ENCODE data around the gene SUSD1. TPM values are rescaled to one million over a fixed set of nuclear protein-coding genes. Genes with fewer than 3 reads are reported as not detected.

The SUSD1 gene
- total and polyA plus RNA-seq, 5 donors = 4.5 to 13.3 (median 8.7) TPM

- H3K27ac ChIP-seq (ENCODE audit: low read length) = no peak overlapping the region
- no peak for DNase-seq
- peaks cover 4% of the 10 kb centered on the region for H3K4me1 ChIP-seq (ENCODE audit: control insufficient read depth, insufficient read depth, low read length)
- H3K4me3 ChIP-seq (ENCODE audit: low read length) = no peak overlapping the region
- ATAC-seq = no peak
- H3K9me3 ChIP-seq (ENCODE audit: control insufficient read depth, low read length) = no peaks in the 10 kb centered on the region
- intact Hi-C loops (cut with DNase I) = no loop called here
- WGBS = 92% methylated on average over 18 of the region's 18 CpGs
- no peaks in the 10 kb centered on the region for H3K27me3 ChIP-seq (ENCODE audit: control insufficient read depth, insufficient read depth)
Observed at GRCh38 chr9:112173489-112174221, 1.4 kb downstream of the SUSD1 start.

GRCh38 chr9:112170968-112171367, 4.1 kb downstream of the SUSD1 start:
- Histone ChIP-seq H3K4me3 (ENCODE audit: low read length) (no peak overlapping the region), H3K27ac (ENCODE audit: low read length) (no peak overlapping the region), H3K27me3 (ENCODE audit: control insufficient read depth, insufficient read depth) (no peaks in the 10 kb centered on the region), H3K9me3 (ENCODE audit: control insufficient read depth, low read length) (no peaks in the 10 kb centered on the region), H3K4me1 (ENCODE audit: control insufficient read depth, insufficient read depth, low read length) (peaks cover 4% of the 10 kb centered on the region)
- intact Hi-C loops (cut with DNase I) = no loop called here
- no peak for DNase-seq
- WGBS = 84% methylated on average over 5 of the region's 5 CpGs
- ATAC-seq = no peak

DNA sequence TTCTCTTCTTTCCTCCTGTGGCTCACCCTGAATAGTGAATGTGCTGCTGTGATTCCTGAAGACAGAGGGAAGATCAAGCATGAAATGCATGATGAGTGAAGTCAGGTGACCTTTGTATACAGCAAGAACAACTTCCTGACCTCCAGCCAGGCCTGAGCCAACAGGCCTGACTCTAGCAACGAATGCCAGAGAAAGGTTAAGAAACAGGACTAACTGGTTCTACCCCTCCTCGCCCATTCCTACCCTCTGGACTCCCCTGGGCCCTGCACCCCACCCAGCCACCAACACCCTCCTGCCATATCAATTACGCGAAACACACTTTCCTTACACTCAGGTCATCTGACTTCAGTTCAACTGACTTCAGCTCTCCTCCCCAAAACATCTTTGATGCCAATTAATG, 4.9 kb downstream of the SUSD1 start:
- H3K9me3 ChIP-seq (ENCODE audit: control insufficient read depth, low read length) = no peaks in the 10 kb centered on the region
- no peak for ATAC-seq
- H3K4me3 ChIP-seq (ENCODE audit: low read length) = no peak overlapping the region
- no peak overlapping the region for H3K27ac ChIP-seq (ENCODE audit: low read length)
- intact Hi-C loops (cut with DNase I) = no loop called here
- H3K4me1 ChIP-seq (ENCODE audit: control insufficient read depth, insufficient read depth, low read length) = no peaks in the 10 kb centered on the region
- 75% methylated on average over 4 of the region's 4 CpGs for WGBS
- no peak for DNase-seq
- no peaks in the 10 kb centered on the region for H3K27me3 ChIP-seq (ENCODE audit: control insufficient read depth, insufficient read depth)

DNA sequence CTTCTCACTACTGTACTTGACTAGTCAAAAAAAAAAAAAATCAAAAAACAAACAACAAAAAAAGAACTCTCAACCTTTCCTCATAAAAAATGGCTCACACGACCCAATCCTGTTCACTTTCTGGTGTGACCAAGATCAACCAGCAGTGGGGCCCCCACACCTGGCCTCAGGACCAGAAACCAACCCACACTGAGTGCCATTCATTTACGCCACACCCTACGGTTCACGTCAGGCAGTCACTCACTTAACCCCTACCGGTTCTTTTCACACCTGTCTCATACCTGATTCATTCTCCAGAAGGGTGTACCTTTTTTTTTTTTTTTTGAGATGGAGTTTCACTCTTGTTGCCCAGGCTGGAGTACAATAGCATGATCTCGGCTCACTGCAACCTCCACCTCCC, 5.7 kb downstream of the SUSD1 start:
- intact Hi-C loops (cut with DNase I) = no loop called here
- DNase-seq = no peak
- no peaks in the 10 kb centered on the region for H3K9me3 ChIP-seq (ENCODE audit: control insufficient read depth, low read length)
- no peaks in the 10 kb centered on the region for H3K27me3 ChIP-seq (ENCODE audit: control insufficient read depth, insufficient read depth)
- ATAC-seq = no peak
- H3K27ac ChIP-seq (ENCODE audit: low read length) = no peak overlapping the region
- no peaks in the 10 kb centered on the region for H3K4me1 ChIP-seq (ENCODE audit: control insufficient read depth, insufficient read depth, low read length)
- 86% methylated on average over 6 of the region's 6 CpGs for WGBS
- H3K4me3 ChIP-seq (ENCODE audit: low read length) = no peak overlapping the region

- H3K27ac ChIP-seq (ENCODE audit: low read length) = no peak overlapping the region
- DNase-seq (no peak), ATAC-seq (no peak)
- no peaks in the 10 kb centered on the region for H3K9me3 ChIP-seq (ENCODE audit: control insufficient read depth, low read length)
- H3K4me1 ChIP-seq (ENCODE audit: control insufficient read depth, insufficient read depth, low read length) = no peaks in the 10 kb centered on the region
- intact Hi-C loops (cut with DNase I) = no loop called here
- no peak overlapping the region for H3K4me3 ChIP-seq (ENCODE audit: low read length)
- no peaks in the 10 kb centered on the region for H3K27me3 ChIP-seq (ENCODE audit: control insufficient read depth, insufficient read depth)
- whole genome bisulfite sequencing = 72% methylated on average over 3 of the region's 3 CpGs
Observed at GRCh38 chr9:112168197-112168596, 6.9 kb downstream of the SUSD1 start.

- intact Hi-C loops (cut with DNase I) = no loop called here
- no peaks in the 10 kb centered on the region for H3K27me3 ChIP-seq (ENCODE audit: control insufficient read depth, insufficient read depth)
- peak overlapping the region; percentile 39 for H3K27ac ChIP-seq (ENCODE audit: low read length)
- peak; percentile 80 to 90 for ATAC-seq
- peaks cover 1% of the 10 kb centered on the region for H3K4me1 ChIP-seq (ENCODE audit: control insufficient read depth, insufficient read depth, low read length)
- WGBS = 58% methylated on average over 12 of the region's 12 CpGs
- DNase-seq = peak in 2 of 3 donors; percentile 38 to 51
- H3K4me3 ChIP-seq (ENCODE audit: low read length) = no peak overlapping the region
- no peaks in the 10 kb centered on the region for H3K9me3 ChIP-seq (ENCODE audit: control insufficient read depth, low read length)
Observed at GRCh38 chr9:112166176-112167140, 8.6 kb downstream of the SUSD1 start.

- 90% methylated on average over 5 of the region's 5 CpGs for WGBS
- DNase-seq (no peak), ATAC-seq (no peak)
- Histone ChIP-seq H3K4me1 (ENCODE audit: control insufficient read depth, insufficient read depth, low read length) (peaks cover 1% of the 10 kb centered on the region), H3K27me3 (ENCODE audit: control insufficient read depth, insufficient read depth) (no peaks in the 10 kb centered on the region), H3K27ac (ENCODE audit: low read length) (no peak overlapping the region), H3K4me3 (ENCODE audit: low read length) (no peak overlapping the region), H3K9me3 (ENCODE audit: control insufficient read depth, low read length) (no peaks in the 10 kb centered on the region)
- intact Hi-C loops (cut with DNase I) = no loop called here
Observed at GRCh38 chr9:112162621-112163413, 12.3 kb downstream of the SUSD1 start.

DNA sequence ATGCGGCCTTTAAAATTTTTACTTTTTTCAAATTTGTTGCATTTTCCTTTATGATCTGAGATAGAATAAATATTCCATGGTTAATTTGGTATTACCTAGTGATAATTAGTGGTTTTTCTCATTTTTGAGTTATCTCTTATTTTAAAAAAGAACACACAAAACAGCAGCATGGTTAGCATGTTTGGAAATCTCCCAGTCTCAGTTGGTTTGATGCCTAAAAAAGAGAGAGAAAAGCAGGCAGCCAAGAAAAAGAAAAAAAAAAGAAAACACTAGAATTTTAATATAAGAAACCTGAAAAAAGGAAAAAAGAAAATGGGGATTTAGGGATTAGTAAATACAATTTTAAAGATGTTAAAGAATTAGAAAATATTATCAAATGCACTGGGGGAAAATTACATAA, 15.3 kb downstream of the SUSD1 start:
- ATAC-seq (no peak), DNase-seq (no peak)
- no peak overlapping the region for H3K4me3 ChIP-seq (ENCODE audit: low read length)
- WGBS = 99% methylated on average over 1 of the region's 1 CpG
- intact Hi-C loops (cut with DNase I) = no loop called here
- no peaks in the 10 kb centered on the region for H3K9me3 ChIP-seq (ENCODE audit: control insufficient read depth, low read length)
- peaks cover 1% of the 10 kb centered on the region for H3K4me1 ChIP-seq (ENCODE audit: control insufficient read depth, insufficient read depth, low read length)
- H3K27ac ChIP-seq (ENCODE audit: low read length) = no peak overlapping the region
- H3K27me3 ChIP-seq (ENCODE audit: control insufficient read depth, insufficient read depth) = no peaks in the 10 kb centered on the region

DNA sequence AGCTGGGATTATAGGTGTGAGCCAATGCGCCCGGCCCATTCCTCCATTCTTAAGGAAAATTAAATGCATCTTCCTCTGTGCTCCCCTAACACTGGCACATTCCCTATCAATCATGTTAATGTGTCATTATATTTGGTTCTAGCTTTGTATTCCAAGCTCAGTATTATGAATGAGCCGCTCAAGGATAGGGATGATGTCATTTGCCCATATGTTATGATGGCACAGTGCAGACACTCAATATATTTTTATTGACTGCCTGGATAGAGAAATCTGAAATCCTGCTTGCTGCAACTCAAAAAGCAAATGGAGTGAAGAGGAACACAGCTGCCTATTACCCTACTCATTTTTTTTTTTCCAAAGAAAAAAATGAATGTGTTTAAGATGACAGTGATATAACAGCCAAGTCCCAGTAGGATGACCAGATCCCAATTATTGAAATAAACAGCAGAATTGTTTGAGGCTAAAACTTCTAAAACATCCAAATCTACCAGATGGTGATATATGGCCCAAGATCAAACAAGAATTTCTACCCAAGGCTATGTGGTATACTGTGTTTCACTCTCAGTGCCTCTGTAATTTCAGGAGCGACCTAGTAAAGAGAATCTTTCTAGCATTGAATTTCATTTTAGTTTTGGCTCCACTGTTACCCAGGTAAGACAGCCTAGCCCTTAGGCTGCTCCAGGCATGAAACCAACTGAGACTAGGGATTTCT, 16.3 kb downstream of the SUSD1 start:
- Histone ChIP-seq H3K4me1 (ENCODE audit: control insufficient read depth, insufficient read depth, low read length) (peaks cover 1% of the 10 kb centered on the region), H3K27ac (ENCODE audit: low read length) (no peak overlapping the region), H3K4me3 (ENCODE audit: low read length) (no peak overlapping the region), H3K27me3 (ENCODE audit: control insufficient read depth, insufficient read depth) (no peaks in the 10 kb centered on the region), H3K9me3 (ENCODE audit: control insufficient read depth, low read length) (no peaks in the 10 kb centered on the region)
- intact Hi-C loops (cut with DNase I) = no loop called here
- ATAC-seq = no peak
- DNase-seq = no peak
- 86% methylated on average over 4 of the region's 4 CpGs for WGBS

DNA sequence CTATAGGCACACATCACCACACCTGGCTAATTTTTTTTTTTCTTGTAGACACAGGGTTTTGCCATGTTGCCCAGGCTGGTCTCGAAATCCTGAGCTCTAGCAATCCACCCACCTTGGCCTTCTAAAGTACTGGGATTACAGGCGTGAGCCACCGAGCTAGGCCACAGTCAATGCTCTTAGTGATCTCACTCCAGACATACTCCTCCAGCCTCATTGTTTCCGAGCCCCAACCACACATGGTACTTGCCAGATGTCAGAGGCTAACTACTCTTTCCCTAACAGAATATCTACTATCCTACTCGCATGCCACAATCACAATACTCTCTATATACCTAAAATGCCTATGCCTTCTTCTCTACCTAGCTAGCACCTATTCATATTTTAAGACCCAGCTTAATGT, 17.1 kb downstream of the SUSD1 start:
- no peak overlapping the region for H3K4me3 ChIP-seq (ENCODE audit: low read length)
- H3K27ac ChIP-seq (ENCODE audit: low read length) = peak overlapping the region; percentile 37
- no peak for ATAC-seq
- no peak for DNase-seq
- no peaks in the 10 kb centered on the region for H3K4me1 ChIP-seq (ENCODE audit: control insufficient read depth, insufficient read depth, low read length)
- H3K9me3 ChIP-seq (ENCODE audit: control insufficient read depth, low read length) = no peaks in the 10 kb centered on the region
- 79% methylated on average over 5 of the region's 5 CpGs for whole genome bisulfite sequencing
- no peaks in the 10 kb centered on the region for H3K27me3 ChIP-seq (ENCODE audit: control insufficient read depth, insufficient read depth)
- intact Hi-C loops (cut with DNase I) = no loop called here

Data from right cardiac atrium (tissue), 5 donors.